Nephron (organoid): ENCODE data around the gene EDIL3.

Source experiments
- H3K27ac Mint-ChIP-seq, 3 experiments: 2 replicates each; pipeline ENCODE4 v1.8.0; 2020; ENCODE audit warnings: mixed read lengths in 3 of 3, mild to moderate bottlenecking in 2 of 3, moderate library complexity in 1 of 3
- H3K27me3 Mint-ChIP-seq: 2 replicates; pipeline ENCODE4 v1.8.0; 2021; ENCODE audit warnings: low read depth, mild to moderate bottlenecking, moderate library complexity, mixed read lengths
- H3K36me3 Mint-ChIP-seq: 2 replicates; pipeline ENCODE4 v1.8.0; 2020; ENCODE audit warnings: low read depth, mixed read lengths
- H3K4me1 Mint-ChIP-seq: 2 replicates; pipeline ENCODE4 v1.8.0; 2020; ENCODE audit warnings: mixed read lengths
- H3K4me3 Mint-ChIP-seq, 3 experiments: 2 replicates each; pipeline ENCODE4 v1.8.0; 2020; ENCODE audit warnings: mild to moderate bottlenecking in 3 of 3, mixed read lengths in 3 of 3, moderate library complexity in 2 of 3
- H3K9me3 Mint-ChIP-seq: 2 replicates; pipeline ENCODE4 v1.8.0; 2020; ENCODE audit warnings: mixed read lengths
- CTCF ChIP-seq, 3 experiments: fragments of 200-600 bp; sonication (generic); IDR thresholded peaks; one replicate each; pipeline ENCODE4 v1.5.0; 2021; ENCODE audit warnings: antibody characterized with exemption in 3 of 3; ENCODE audit not compliant: unreplicated experiment in 3 of 3

EDIL3 gene

DNA sequence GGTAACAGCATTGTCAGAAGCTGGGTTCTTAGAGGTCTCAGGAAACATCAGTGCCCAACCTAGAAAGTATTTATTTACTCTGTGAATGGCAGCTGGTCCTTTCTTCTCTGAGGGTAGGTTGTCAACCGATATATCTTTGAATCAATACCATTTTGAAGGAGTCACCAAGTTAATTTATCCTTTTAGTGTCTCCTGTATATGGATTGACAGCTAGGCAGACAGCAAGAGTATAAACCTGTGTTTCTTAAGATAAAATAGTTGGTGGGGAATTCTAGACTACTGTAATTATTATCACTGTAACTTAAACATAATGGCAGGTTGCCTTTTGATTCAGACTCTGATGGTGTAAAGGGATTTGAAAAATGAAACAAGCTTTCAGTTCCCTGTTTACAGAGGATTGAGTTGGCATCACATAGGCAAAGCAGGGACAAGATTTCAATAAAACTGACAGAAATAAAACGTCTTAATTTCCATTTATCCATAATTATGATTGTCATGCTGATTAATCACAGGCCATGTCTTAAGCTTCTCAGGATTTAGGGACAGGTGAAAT is 473.2 kb downstream of the EDIL3 start:
- Mint-ChIP-seq H3K4me3 (no peak overlapping the region), H3K27ac (no peak overlapping the region)

GRCh38 chr5:83900306-83900705 is 484.4 kb downstream of the EDIL3 start:
- peaks cover 11% of the 10 kb centered on the region for H3K4me1 Mint-ChIP-seq
- peaks cover 4% of the 10 kb centered on the region for H3K9me3 Mint-ChIP-seq
- H3K36me3 Mint-ChIP-seq = no peaks in the 10 kb centered on the region
- no peak overlapping the region for H3K4me3 Mint-ChIP-seq
- no peak overlapping the region for H3K27ac Mint-ChIP-seq
- no peaks in the 10 kb centered on the region for H3K27me3 Mint-ChIP-seq
- no peak for TF ChIP-seq CTCF (IDR thresholded peaks at IDR 0.05; ENCODE audit: unreplicated experiment in 3 of 3)

More for the DNA sequence above, 473.2 kb downstream of the EDIL3 start:
- Mint-ChIP-seq H3K4me1 (no peaks in the 10 kb centered on the region), H3K36me3 (no peaks in the 10 kb centered on the region), H3K9me3 (no peaks in the 10 kb centered on the region), H3K27me3 (no peaks in the 10 kb centered on the region)
- TF ChIP-seq CTCF (IDR thresholded peaks at IDR 0.05; ENCODE audit: unreplicated experiment in 3 of 3) = no peak

DNA sequence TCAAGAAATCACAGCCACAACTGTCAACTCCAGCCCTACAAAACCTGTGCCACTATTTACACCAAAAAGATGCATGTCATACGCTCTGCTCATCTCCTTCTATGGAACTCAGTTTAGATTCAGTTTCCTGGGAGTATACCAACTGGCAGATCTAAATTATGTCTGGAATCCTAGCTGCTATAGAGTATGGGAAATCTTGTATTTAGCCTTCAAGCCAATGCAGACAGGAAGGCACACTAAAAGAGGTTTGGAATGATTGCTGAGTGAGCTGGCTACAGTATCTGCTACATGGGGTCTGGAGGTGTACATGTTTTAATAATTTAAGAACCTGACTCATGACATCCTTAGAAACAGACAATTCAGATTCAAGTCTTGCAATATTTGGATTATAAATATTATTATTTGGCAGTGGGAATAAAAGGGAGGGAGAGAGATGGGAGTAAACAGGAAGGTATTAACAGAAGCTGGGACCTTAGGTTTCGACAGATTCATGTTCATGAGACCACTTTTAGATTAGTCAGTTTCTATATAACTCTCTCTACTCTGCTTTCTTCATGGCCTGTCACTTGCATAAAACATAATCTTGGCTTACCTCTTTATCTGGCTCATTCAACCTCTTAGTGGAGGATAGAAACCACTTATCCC is 485.2 kb downstream of the EDIL3 start:
- Mint-ChIP-seq H3K4me3 (no peak overlapping the region), H3K27ac (peak overlapping the region in 1 of 3 experiments; percentile 63), H3K27me3 (no peaks in the 10 kb centered on the region), H3K4me1 (peaks cover 11% of the 10 kb centered on the region), H3K36me3 (no peaks in the 10 kb centered on the region), H3K9me3 (peaks cover 3% of the 10 kb centered on the region)
- no peak for TF ChIP-seq CTCF (IDR thresholded peaks at IDR 0.05; ENCODE audit: unreplicated experiment in 3 of 3)

GRCh38 chr5:83895860-83896259 is 488.8 kb downstream of the EDIL3 start:
- H3K4me1 Mint-ChIP-seq = peaks cover 17% of the 10 kb centered on the region
- H3K27me3 Mint-ChIP-seq = no peaks in the 10 kb centered on the region
- H3K27ac Mint-ChIP-seq = no peak overlapping the region
- TF ChIP-seq CTCF (IDR thresholded peaks at IDR 0.05; ENCODE audit: unreplicated experiment in 3 of 3) = no peak
- H3K4me3 Mint-ChIP-seq = no peak overlapping the region
- H3K36me3 Mint-ChIP-seq = no peaks in the 10 kb centered on the region
- no peaks in the 10 kb centered on the region for H3K9me3 Mint-ChIP-seq

- H3K4me3 Mint-ChIP-seq = no peak overlapping the region
- no peaks in the 10 kb centered on the region for H3K36me3 Mint-ChIP-seq
- no peaks in the 10 kb centered on the region for H3K9me3 Mint-ChIP-seq
- H3K27ac Mint-ChIP-seq = no peak overlapping the region
- H3K27me3 Mint-ChIP-seq = no peaks in the 10 kb centered on the region
- H3K4me1 Mint-ChIP-seq = peaks cover 12% of the 10 kb centered on the region
- TF ChIP-seq CTCF (IDR thresholded peaks at IDR 0.05; ENCODE audit: unreplicated experiment in 3 of 3) = no peak
Measured at GRCh38 chr5:83891261-83891660, 493.4 kb downstream of the EDIL3 start.
